ENCODE results near the gene TAC1. TPM values are rescaled to one million over a fixed set of nuclear protein-coding genes. Genes with fewer than 3 reads are reported as not detected.
"Not testable (repeated sequence)": the region's sequence is repeated elsewhere in the genome, so short reads cannot be mapped to it uniquely, and the experiment has no call there.

Gene TAC1
- total RNA-seq, 1 donor from 2014 or later = 7.1 TPM

DNA sequence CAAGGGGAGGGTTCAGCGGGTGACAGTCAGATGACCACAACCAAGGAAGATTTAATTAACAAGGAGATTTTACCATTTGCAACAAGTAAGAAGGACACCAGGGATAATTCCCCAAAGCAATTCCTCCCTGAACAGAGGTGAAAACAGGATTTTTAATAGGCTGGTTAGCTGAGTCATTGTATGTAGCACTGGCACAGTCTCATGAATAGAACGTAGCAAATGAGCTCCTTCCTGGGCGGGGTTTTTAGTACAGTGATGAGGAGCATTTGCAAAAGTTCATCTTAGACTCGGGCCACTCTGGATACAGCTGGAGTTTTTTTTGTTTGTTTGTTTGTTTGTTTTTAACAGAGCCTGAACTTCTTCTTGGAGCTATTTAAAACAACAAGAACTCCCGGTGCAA lies 39.0 kb downstream of the TAC1 start:
- no peaks in the 10 kb centered on the region for H3K9me3 ChIP-seq
- H3K4me1 ChIP-seq = no peaks in the 10 kb centered on the region
- H3K27me3 ChIP-seq = no peaks in the 10 kb centered on the region
- TF ChIP-seq, protein P1, sequence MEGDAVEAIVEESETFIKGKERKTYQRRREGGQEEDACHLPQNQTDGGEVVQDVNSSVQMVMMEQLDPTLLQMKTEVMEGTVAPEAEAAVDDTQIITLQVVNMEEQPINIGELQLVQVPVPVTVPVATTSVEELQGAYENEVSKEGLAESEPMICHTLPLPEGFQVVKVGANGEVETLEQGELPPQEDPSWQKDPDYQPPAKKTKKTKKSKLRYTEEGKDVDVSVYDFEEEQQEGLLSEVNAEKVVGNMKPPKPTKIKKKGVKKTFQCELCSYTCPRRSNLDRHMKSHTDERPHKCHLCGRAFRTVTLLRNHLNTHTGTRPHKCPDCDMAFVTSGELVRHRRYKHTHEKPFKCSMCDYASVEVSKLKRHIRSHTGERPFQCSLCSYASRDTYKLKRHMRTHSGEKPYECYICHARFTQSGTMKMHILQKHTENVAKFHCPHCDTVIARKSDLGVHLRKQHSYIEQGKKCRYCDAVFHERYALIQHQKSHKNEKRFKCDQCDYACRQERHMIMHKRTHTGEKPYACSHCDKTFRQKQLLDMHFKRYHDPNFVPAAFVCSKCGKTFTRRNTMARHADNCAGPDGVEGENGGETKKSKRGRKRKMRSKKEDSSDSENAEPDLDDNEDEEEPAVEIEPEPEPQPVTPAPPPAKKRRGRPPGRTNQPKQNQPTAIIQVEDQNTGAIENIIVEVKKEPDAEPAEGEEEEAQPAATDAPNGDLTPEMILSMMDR (IDR thresholded peaks at IDR 0.05) = no peak
- no peak for TF ChIP-seq POLR2A (IDR thresholded peaks at IDR 0.05)
- no peak overlapping the region for H3K4me3 ChIP-seq
- intact Hi-C loops (cut with DNase I) = no loop called here
- no peak overlapping the region for H3K27ac ChIP-seq
- no peaks in the 10 kb centered on the region for H3K36me3 ChIP-seq
- DNase-seq (ENCODE audit: extremely low spot score in 2 of 2) = no peak

DNA sequence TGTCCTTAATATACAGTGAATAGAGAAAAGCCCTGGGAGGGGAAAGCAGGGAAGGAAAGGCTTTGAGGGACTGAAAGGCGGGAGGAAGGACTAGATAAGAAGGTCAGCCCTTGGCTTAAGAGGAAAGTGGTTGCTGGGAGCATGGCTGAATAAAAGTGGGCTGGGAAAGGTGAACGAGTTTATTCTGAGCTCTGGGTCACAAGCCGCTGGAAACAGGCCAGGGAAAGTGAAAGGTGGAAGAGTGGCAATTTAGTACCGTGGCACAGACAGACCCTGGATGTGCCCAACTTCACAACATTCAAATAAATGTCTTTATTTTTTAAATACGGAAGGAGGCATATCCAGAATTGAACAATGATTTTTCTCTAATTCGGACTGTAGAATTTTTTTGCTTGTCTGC lies 39.7 kb downstream of the TAC1 start:
- no peak overlapping the region for H3K27ac ChIP-seq

DNA sequence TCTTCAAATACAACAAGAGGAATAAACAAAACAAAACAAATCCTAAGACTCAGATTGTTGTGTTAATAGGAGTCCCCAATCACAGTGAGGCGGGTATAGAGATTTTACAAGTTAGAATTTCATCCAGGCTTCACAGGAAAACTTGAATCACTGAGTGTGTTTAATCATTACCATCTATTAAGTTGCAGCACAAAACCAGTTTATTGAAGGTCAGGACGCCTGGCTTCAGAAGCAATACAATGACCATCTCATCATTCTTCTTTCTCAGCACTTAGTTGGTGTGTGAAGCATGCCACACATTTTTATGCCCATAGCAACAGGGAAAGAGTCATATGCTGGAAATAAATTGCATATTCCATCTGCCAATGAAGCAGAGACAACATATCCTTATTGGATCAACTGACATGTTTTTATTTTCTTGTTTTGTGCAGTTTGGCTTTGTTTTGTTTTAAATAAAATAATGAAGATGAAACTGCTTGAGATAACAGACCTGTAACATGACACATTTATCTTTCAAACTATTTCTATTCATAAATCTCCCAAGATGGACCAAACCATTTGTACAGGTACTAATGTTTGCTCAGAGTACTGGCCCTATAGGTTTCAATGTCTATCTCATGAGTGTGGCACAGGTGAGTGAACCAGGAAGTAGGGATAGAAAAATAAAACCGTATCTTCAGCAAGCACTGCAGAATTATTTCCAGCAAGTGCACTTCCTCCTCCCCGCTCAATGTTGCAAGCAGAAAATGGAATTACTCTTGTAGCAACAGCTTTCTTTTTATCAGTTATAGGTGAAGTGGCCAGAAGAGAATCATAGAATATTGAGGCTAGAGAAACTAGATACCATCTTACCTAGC lies 40.4 kb downstream of the TAC1 start:
- H3K4me3 ChIP-seq = no peak overlapping the region
- H3K27me3 ChIP-seq = no peaks in the 10 kb centered on the region
- H3K9me3 ChIP-seq = no peaks in the 10 kb centered on the region
- no peak overlapping the region for H3K27ac ChIP-seq
- intact Hi-C loops (cut with DNase I) = no loop called here
- no peak for DNase-seq (ENCODE audit: extremely low spot score in 2 of 2)
- H3K36me3 ChIP-seq = no peaks in the 10 kb centered on the region
- H3K4me1 ChIP-seq = no peaks in the 10 kb centered on the region
- TF ChIP-seq POLR2A (IDR thresholded peaks at IDR 0.05) (no peak), POLR2AphosphoS5 (IDR thresholded peaks at IDR 0.05; ENCODE audit: insufficient read depth in 1 of 2, low read depth in 1 of 2) (no peak)
- TF ChIP-seq, protein P1 (IDR thresholded peaks at IDR 0.05) = no peak

More for the DNA sequence above, 39.7 kb downstream of the TAC1 start:
- Histone ChIP-seq H3K9me3 (no peaks in the 10 kb centered on the region), H3K4me3 (no peak overlapping the region), H3K4me1 (no peaks in the 10 kb centered on the region), H3K36me3 (no peaks in the 10 kb centered on the region), H3K27me3 (no peaks in the 10 kb centered on the region)
- TF ChIP-seq POLR2A (IDR thresholded peaks at IDR 0.05) (no peak), POLR2AphosphoS5 (IDR thresholded peaks at IDR 0.05; ENCODE audit: insufficient read depth in 1 of 2, low read depth in 1 of 2) (no peak)
- TF ChIP-seq, protein P1 (IDR thresholded peaks at IDR 0.05) = no peak
- intact Hi-C loops (cut with DNase I) = no loop called here
- DNase-seq (ENCODE audit: extremely low spot score in 2 of 2) = no peak

DNA sequence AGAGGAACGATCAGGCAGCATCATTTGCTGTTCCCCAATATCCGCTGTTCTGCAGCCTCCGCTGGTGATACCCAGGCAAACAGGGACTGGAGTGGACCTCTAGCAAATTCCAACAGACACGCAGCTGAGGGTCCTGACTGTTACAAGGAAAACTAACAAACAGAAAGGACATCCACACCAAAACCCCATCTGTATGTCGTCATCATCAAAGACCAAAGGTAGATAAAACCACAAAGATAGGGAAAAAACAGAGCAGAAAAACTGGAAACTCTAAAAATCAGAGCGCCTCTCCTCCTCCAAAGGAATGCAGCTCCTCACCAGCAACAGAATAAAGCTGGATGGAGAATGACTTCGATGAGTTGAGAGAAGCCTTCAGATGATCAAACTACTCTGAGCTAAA lies 54.5 kb downstream of the TAC1 start:
- intact Hi-C loops (cut with DNase I); H3K4me3 ChIP-seq; H3K9me3 ChIP-seq; DNase-seq (ENCODE audit: extremely low spot score in 2 of 2); H3K4me1 ChIP-seq; H3K36me3 ChIP-seq; H3K27me3 ChIP-seq; H3K27ac ChIP-seq: not testable (repeated sequence)

Other genes starting within 250 kb of the TAC1 start
- 17.7 TPM for gene ASNS, start 140.3 kb downstream of the TAC1 start, total RNA-seq

All from vagina (tissue), 2 donors.